ENCODE measurements around the gene TLX1. TPM values are rescaled to one million over a fixed set of nuclear protein-coding genes. Genes with fewer than 3 reads are reported as not detected.

The TLX1 gene
- total and polyA plus RNA-seq, 9 of the 15 experiments (the other 6 are each of a cell fraction or from before 2014, with no cell fraction given): 0.03 to 3.3 (median 0.19) TPM; not detected in 1

GRCh38 chr10:101161494-101162299 lies 30.6 kb downstream of the TLX1 start (continued):
- TF ChIP-seq, protein P1, sequence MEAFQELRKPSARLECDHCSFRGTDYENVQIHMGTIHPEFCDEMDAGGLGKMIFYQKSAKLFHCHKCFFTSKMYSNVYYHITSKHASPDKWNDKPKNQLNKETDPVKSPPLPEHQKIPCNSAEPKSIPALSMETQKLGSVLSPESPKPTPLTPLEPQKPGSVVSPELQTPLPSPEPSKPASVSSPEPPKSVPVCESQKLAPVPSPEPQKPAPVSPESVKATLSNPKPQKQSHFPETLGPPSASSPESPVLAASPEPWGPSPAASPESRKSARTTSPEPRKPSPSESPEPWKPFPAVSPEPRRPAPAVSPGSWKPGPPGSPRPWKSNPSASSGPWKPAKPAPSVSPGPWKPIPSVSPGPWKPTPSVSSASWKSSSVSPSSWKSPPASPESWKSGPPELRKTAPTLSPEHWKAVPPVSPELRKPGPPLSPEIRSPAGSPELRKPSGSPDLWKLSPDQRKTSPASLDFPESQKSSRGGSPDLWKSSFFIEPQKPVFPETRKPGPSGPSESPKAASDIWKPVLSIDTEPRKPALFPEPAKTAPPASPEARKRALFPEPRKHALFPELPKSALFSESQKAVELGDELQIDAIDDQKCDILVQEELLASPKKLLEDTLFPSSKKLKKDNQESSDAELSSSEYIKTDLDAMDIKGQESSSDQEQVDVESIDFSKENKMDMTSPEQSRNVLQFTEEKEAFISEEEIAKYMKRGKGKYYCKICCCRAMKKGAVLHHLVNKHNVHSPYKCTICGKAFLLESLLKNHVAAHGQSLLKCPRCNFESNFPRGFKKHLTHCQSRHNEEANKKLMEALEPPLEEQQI (IDR thresholded peaks at IDR 0.05): no peak
- TF ChIP-seq ZNF764 (CRISPR knock-in tag; IDR thresholded peaks at IDR 0.05; ENCODE audit: low read depth) (no peak), HDAC2 (IDR thresholded peaks at IDR 0.05) (no peak), MYC (IDR thresholded peaks at IDR 0.05; ENCODE audit: low read depth, low read length) (0 out of 2 replicates have a peak, but pooled peaks have one; percentile 18), MYC (CRISPR knock-in tag; IDR thresholded peaks at IDR 0.05; ENCODE audit: borderline replicate concordance, low read depth) (no peak), ILF3 (IDR thresholded peaks at IDR 0.05; ENCODE audit: borderline replicate concordance) (no peak), SMC3 (conservative IDR thresholded peaks at IDR 0.05; ENCODE audit: insufficient read depth, low read depth, low read length) (0 out of 2 replicates have a peak, but pooled peaks have one; percentile 33), SREBF2 (CRISPR knock-in tag; IDR thresholded peaks at IDR 0.05) (no peak)
- TF ChIP-seq, protein P2, sequence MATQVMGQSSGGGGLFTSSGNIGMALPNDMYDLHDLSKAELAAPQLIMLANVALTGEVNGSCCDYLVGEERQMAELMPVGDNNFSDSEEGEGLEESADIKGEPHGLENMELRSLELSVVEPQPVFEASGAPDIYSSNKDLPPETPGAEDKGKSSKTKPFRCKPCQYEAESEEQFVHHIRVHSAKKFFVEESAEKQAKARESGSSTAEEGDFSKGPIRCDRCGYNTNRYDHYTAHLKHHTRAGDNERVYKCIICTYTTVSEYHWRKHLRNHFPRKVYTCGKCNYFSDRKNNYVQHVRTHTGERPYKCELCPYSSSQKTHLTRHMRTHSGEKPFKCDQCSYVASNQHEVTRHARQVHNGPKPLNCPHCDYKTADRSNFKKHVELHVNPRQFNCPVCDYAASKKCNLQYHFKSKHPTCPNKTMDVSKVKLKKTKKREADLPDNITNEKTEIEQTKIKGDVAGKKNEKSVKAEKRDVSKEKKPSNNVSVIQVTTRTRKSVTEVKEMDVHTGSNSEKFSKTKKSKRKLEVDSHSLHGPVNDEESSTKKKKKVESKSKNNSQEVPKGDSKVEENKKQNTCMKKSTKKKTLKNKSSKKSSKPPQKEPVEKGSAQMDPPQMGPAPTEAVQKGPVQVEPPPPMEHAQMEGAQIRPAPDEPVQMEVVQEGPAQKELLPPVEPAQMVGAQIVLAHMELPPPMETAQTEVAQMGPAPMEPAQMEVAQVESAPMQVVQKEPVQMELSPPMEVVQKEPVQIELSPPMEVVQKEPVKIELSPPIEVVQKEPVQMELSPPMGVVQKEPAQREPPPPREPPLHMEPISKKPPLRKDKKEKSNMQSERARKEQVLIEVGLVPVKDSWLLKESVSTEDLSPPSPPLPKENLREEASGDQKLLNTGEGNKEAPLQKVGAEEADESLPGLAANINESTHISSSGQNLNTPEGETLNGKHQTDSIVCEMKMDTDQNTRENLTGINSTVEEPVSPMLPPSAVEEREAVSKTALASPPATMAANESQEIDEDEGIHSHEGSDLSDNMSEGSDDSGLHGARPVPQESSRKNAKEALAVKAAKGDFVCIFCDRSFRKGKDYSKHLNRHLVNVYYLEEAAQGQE (IDR thresholded peaks at IDR 0.05; ENCODE audit: borderline replicate concordance): peak; percentile 45; the same call in 1 of the 2 replicates
- TF ChIP-seq, protein P2 (CRISPR knock-in tag; IDR thresholded peaks at IDR 0.05; ENCODE audit: low read depth): no peak
- TF ChIP-seq, protein P3, sequence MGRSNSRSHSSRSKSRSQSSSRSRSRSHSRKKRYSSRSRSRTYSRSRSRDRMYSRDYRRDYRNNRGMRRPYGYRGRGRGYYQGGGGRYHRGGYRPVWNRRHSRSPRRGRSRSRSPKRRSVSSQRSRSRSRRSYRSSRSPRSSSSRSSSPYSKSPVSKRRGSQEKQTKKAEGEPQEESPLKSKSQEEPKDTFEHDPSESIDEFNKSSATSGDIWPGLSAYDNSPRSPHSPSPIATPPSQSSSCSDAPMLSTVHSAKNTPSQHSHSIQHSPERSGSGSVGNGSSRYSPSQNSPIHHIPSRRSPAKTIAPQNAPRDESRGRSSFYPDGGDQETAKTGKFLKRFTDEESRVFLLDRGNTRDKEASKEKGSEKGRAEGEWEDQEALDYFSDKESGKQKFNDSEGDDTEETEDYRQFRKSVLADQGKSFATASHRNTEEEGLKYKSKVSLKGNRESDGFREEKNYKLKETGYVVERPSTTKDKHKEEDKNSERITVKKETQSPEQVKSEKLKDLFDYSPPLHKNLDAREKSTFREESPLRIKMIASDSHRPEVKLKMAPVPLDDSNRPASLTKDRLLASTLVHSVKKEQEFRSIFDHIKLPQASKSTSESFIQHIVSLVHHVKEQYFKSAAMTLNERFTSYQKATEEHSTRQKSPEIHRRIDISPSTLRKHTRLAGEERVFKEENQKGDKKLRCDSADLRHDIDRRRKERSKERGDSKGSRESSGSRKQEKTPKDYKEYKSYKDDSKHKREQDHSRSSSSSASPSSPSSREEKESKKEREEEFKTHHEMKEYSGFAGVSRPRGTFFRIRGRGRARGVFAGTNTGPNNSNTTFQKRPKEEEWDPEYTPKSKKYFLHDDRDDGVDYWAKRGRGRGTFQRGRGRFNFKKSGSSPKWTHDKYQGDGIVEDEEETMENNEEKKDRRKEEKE (IDR thresholded peaks at IDR 0.05; ENCODE audit: borderline replicate concordance in 1 of 2, control insufficient read depth in 1 of 2, low read depth in 2 of 2, low read length in 1 of 2): no peak
